Measurements from ENCODE around the gene ERVFRD-1. TPM values are rescaled to one million over a fixed set of nuclear protein-coding genes. Genes with fewer than 3 reads are reported as not detected.

The ERVFRD-1 gene
- total RNA-seq, 4 donors from 2014 or later = 0.42 TPM; not detected in 3

GRCh38 chr6:11078266-11078665 is 33.3 kb downstream of the ERVFRD-1 start:
- 90 to 93% methylated on average over 4 of the region's 4 CpGs for WGBS, 2 donors
- intact Hi-C loops (cut with DNase I; ENCODE audit: low total_unique reads) = no loop called here
- no peak overlapping the region for H3K4me3 ChIP-seq (ENCODE audit: low read depth, poor library complexity, severe bottlenecking)
- DNase-seq (ENCODE audit: low spot score in 2 of 2) = no peak
- TF ChIP-seq CTCF (IDR thresholded peaks at IDR 0.05) = no peak
- no peak for TF ChIP-seq POLR2A (IDR thresholded peaks at IDR 0.05)

- no peak for DNase-seq (ENCODE audit: low spot score in 2 of 2)
- TF ChIP-seq POLR2A (IDR thresholded peaks at IDR 0.05) = no peak
- no peak for TF ChIP-seq CTCF (IDR thresholded peaks at IDR 0.05)
- intact Hi-C loops (cut with DNase I; ENCODE audit: low total_unique reads) = no loop called here
- WGBS, 2 donors = 46 to 47% methylated on average over 2 of the region's 2 CpGs
- no peak overlapping the region for H3K4me3 ChIP-seq (ENCODE audit: low read depth, poor library complexity, severe bottlenecking)
These were observed 35.0 kb downstream of the ERVFRD-1 start for GRCh38 chr6:11076540-11076939.

- TF ChIP-seq CTCF (IDR thresholded peaks at IDR 0.05) (no peak), POLR2A (IDR thresholded peaks at IDR 0.05) (no peak)
- 94 to 97% methylated on average over 4 of the region's 4 CpGs for WGBS, 2 donors
- no peak for DNase-seq (ENCODE audit: low spot score in 2 of 2)
- intact Hi-C loops (cut with DNase I; ENCODE audit: low total_unique reads) = no loop called here
- H3K4me3 ChIP-seq (ENCODE audit: low read depth, poor library complexity, severe bottlenecking) = no peak overlapping the region
These were observed 39.4 kb downstream of the ERVFRD-1 start for GRCh38 chr6:11072101-11072500.

GRCh38 chr6:11069760-11070159 is 41.8 kb downstream of the ERVFRD-1 start:
- TF ChIP-seq CTCF (IDR thresholded peaks at IDR 0.05) (no peak), POLR2A (IDR thresholded peaks at IDR 0.05) (no peak)
- intact Hi-C loops (cut with DNase I; ENCODE audit: low total_unique reads) = loop anchor here (1.0 kb wide), 1 partner anchor 116 kb away; no protein-coding TSS in a partner anchor
- 65 to 71% methylated on average over 2 of the region's 2 CpGs for WGBS, 2 donors
- H3K4me3 ChIP-seq (ENCODE audit: low read depth, poor library complexity, severe bottlenecking) = no peak overlapping the region
- DNase-seq (ENCODE audit: low spot score in 2 of 2) = no peak

- TF ChIP-seq POLR2A (IDR thresholded peaks at IDR 0.05) (no peak), CTCF (IDR thresholded peaks at IDR 0.05) (no peak)
- no peak overlapping the region for H3K4me3 ChIP-seq (ENCODE audit: low read depth, poor library complexity, severe bottlenecking)
- WGBS, 2 donors = 50 to 58% methylated on average over 2 of the region's 2 CpGs
- intact Hi-C loops (cut with DNase I; ENCODE audit: low total_unique reads) = no loop called here
- no peak for DNase-seq (ENCODE audit: low spot score in 2 of 2)
These were observed 44.2 kb downstream of the ERVFRD-1 start for GRCh38 chr6:11067348-11067747.
